Urinary bladder (tissue), 4 donors: ENCODE data around the gene SLC4A1. TPM values are rescaled to one million over a fixed set of nuclear protein-coding genes. Genes with fewer than 3 reads are reported as not detected.

Source experiments
- DNase-seq: peaks from one replicate; pipeline ENCODE4 v3.0.0-alpha.2; 2015; ENCODE audit errors: extremely low spot score
- H3K27ac ChIP-seq: one replicate; pipeline ENCODE4 v1.5.1; 2013; ENCODE audit warnings: low read depth, mild to moderate bottlenecking, moderate library complexity
- H3K36me3 ChIP-seq: one replicate; pipeline ENCODE4 v1.6.1; 2013; ENCODE audit warnings: mild to moderate bottlenecking, moderate library complexity; ENCODE audit not compliant: insufficient read depth
- H3K4me1 ChIP-seq: one replicate; pipeline ENCODE4 v1.6.1; 2013; ENCODE audit warnings: mild to moderate bottlenecking, moderate library complexity; ENCODE audit not compliant: insufficient read depth
- H3K4me3 ChIP-seq: one replicate; pipeline ENCODE4 v1.5.1; 2013; ENCODE audit warnings: low read depth, low read length
- WGBS: extraction: QIAGEN DNeasy Blood & Tissue Kit; methylation state at CpG from one replicate; pipeline ENCODE4 v1.1.7; 2013; 5-methylcytosine and 5-hydroxymethylcytosine counted together
- polyA plus RNA-seq: library from polyadenylated mRNA; stranded (reverse); fragments of 200-250 nt; gene quantifications from one replicate; pipeline ENCODE4 v1.2.3, GENCODE V29; 2013
- total RNA-seq: library from RNA; depleted of rRNA; stranded (reverse); fragments of >200 nt; gene quantifications from one replicate; pipeline ENCODE4 v1.2.3, GENCODE V29; 2014
- donor health status: healthy with polysubstance abuse.
- donor health status: healthy.

Gene SLC4A1
- 6.7 TPM for total RNA-seq
- polyA plus RNA-seq: not detected

- Histone ChIP-seq H3K36me3 (no peaks in the 10 kb centered on the region), H3K4me1 (no peaks in the 10 kb centered on the region), H3K27ac (no peak within 1 kb of the TSS), H3K4me3 (no peak within 1 kb of the TSS)
- WGBS: 62% methylated on average over 14 of the region's 14 CpGs
- no peak for DNase-seq
Observed at GRCh38 chr17:44267818-44268490, at the start of gene SLC4A1. Gene SLC4A1 (minus strand): TSS chr17:44268135. CDS start chr17:44262866, 5,269 bp downstream.

DNA sequence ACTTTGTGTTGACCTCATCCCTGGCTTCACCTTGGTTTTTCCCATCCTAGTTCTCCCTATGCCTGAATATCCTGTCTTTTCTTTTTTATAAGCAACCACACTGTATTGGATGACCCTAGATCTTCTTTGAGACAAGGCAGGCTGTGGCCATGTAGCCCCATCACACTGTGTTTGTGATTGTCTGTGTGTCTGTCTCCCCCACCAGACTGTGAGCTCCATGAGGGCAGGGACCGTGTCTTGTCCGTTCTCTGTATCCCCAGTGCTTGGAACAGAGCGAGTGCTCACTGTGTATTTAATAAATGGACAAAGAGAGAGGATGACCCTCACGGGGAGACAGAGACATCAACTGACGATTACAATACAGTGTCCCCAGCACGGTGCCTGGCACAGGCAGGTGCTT is 49.6 kb upstream of the SLC4A1 start:
- 88% methylated on average over 6 of the region's 6 CpGs for WGBS
- no peaks in the 10 kb centered on the region for H3K4me1 ChIP-seq
- H3K4me3 ChIP-seq: no peak overlapping the region
- no peak overlapping the region for H3K27ac ChIP-seq
- no peaks in the 10 kb centered on the region for H3K36me3 ChIP-seq
- no peak for DNase-seq

- Histone ChIP-seq H3K27ac (no peak overlapping the region), H3K4me1 (no peaks in the 10 kb centered on the region), H3K36me3 (no peaks in the 10 kb centered on the region), H3K4me3 (no peak overlapping the region)
- no peak for DNase-seq
- 6% methylated on average over 38 of the region's 38 CpGs for WGBS
Observed at GRCh38 chr17:44315760-44316731, 48.1 kb upstream of the SLC4A1 start.

DNA sequence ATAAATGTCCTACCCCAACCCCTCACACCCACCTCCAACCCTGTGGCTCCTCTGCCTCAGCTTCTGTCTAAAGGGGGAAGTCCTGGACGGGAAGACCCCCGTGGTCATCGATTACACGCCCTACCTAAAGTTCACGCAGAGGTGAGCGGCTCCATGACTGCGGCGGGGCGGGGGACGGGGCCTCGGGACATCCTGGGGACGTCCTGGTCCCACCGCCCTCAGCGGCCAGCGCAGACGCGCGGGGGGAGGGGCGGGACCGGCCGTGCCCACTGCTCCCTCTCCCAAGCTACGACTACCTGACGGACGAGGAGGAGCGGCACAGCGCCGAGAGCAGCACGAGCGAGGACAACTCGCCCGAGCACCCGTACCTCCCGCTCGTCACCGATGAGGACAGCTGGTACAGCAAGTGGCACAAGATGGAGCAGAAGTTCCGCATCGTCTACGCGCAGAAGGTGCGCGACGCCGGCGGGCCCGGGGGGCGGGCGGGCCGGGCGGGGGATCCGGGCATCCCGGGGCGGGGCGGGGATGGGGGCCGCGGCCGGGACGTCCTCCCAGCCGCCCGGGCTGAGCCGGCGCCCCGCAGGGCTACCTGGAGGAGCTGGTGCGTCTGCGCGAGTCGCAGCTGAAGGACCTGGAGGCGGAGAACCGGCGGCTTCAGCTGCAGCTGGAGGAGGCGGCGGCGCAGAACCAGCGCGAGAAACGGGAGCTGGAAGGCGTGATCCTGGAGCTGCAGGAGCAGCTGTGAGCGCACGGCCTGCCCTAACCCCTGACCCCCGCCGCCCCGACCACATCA is 47.1 kb upstream of the SLC4A1 start:
- under 1% methylated on average over 81 of the region's 81 CpGs for WGBS

GRCh38 chr17:44314524-44314868 is 46.6 kb upstream of the SLC4A1 start:
- Histone ChIP-seq H3K27ac (no peak overlapping the region), H3K4me3 (no peak overlapping the region), H3K36me3 (no peaks in the 10 kb centered on the region), H3K4me1 (no peaks in the 10 kb centered on the region)
- 19% methylated on average over 11 of the region's 11 CpGs for WGBS
- DNase-seq: no peak

More for the DNA sequence above, 47.1 kb upstream of the SLC4A1 start:
- Histone ChIP-seq H3K4me1 (no peaks in the 10 kb centered on the region), H3K36me3 (no peaks in the 10 kb centered on the region), H3K4me3 (peak overlapping the region; percentile 9), H3K27ac (no peak overlapping the region)
- no peak for DNase-seq

GRCh38 chr17:44314031-44314430 is 46.1 kb upstream of the SLC4A1 start:
- WGBS: 75% methylated on average over 7 of the region's 7 CpGs
- no peak for DNase-seq

GRCh38 chr17:44312396-44313104 is 44.6 kb upstream of the SLC4A1 start:
- Histone ChIP-seq H3K27ac (no peak overlapping the region), H3K36me3 (no peaks in the 10 kb centered on the region), H3K4me3 (no peak overlapping the region), H3K4me1 (no peaks in the 10 kb centered on the region)
- 65% methylated on average over 17 of the region's 17 CpGs for WGBS
- no peak for DNase-seq

More at GRCh38 chr17:44314031-44314430, 46.1 kb upstream of the SLC4A1 start:
- Histone ChIP-seq H3K36me3 (no peaks in the 10 kb centered on the region), H3K4me1 (no peaks in the 10 kb centered on the region), H3K27ac (no peak overlapping the region), H3K4me3 (no peak overlapping the region)

- 57% methylated on average over 5 of the region's 5 CpGs for WGBS
- Histone ChIP-seq H3K36me3 (no peaks in the 10 kb centered on the region), H3K27ac (no peak overlapping the region), H3K4me1 (no peaks in the 10 kb centered on the region), H3K4me3 (no peak overlapping the region)
- DNase-seq: no peak
Observed at GRCh38 chr17:44311562-44312181, 43.7 kb upstream of the SLC4A1 start.

DNA sequence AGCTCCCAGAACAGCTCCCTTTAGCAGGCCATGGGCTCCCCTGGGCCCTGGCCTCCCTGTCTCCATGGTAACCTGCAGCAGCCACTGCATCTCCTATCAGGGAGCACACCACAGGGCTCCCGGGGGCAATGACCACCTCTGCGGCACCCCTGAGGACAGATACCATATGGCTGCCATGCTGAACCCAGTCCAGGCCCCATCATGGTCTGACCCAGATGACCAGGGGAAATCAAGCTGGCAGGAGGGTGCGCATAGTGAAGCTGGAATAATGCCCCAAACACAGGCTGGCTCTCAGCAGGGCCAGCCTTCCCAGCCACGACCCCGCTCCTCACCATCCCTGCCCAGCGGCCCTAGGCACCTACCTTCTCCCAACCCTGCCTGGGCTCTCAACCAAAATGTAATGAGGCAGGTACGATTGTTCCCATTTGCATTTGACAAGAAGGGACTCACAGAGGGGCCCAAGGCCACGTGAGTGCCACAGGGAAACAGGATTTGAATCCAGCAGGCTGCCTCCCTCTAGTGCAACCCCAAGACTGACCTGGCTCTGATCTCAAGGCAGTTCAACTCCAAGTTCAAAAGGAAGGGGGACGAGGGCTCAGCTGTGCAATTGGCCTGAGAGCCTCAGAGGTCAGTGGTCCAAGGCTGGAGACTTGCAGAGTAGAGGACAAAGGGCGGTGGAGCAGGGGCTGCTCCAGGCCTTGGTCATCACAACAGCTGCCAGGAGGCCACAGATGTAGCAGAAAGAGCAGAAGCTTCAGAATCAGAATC is 42.9 kb upstream of the SLC4A1 start:
- no peak for DNase-seq
- WGBS: 65% methylated on average over 10 of the region's 10 CpGs
- Histone ChIP-seq H3K27ac (no peak overlapping the region), H3K4me3 (no peak overlapping the region), H3K4me1 (no peaks in the 10 kb centered on the region), H3K36me3 (no peaks in the 10 kb centered on the region)

DNA sequence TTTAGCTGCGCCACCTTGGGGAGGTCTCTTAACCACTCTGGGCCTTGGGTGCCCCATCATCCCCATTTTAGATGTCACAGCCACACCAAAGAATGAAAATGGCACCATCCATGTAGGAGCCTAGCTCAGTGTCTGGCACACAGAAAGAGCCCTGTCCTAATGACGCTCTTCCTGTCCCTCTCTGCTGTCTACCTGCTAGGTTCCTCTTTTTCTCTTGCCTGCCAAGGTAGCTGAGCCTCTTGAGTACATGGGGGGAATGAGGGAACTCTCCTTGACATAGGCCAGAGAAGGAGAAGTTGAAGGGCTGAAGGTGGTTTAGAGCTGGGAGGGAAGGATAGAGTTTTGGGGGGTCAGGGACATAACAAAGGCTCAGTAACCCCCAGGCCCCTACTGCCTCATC is 42.3 kb upstream of the SLC4A1 start:
- no peaks in the 10 kb centered on the region for H3K36me3 ChIP-seq
- no peak for DNase-seq
- 87% methylated on average over 2 of the region's 2 CpGs for WGBS
- H3K27ac ChIP-seq: no peak overlapping the region
- H3K4me1 ChIP-seq: no peaks in the 10 kb centered on the region
- no peak overlapping the region for H3K4me3 ChIP-seq

DNA sequence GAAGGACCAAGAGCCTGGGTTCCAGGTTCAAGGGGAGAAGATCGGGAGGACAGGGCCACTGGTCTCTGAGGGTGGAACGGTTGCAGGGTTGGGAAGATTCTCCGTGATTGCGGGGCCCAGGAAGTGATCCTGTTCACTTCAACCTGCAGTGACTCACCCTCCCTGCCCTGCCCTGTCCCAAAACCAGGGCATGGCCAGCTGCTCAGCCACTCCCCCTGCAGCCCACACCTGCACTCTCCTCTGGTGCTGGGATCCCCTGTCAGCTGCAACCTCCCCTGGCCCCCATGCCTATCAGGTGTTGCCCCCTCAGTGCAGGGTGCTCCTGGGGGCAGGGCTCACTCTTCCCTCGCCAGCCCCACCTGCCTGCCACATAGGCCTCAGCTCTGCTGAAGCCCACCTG is 41.5 kb upstream of the SLC4A1 start:
- 58% methylated on average over 5 of the region's 5 CpGs for WGBS
- Histone ChIP-seq H3K4me3 (no peak overlapping the region), H3K27ac (no peak overlapping the region), H3K36me3 (no peaks in the 10 kb centered on the region), H3K4me1 (no peaks in the 10 kb centered on the region)
- DNase-seq: no peak

DNA sequence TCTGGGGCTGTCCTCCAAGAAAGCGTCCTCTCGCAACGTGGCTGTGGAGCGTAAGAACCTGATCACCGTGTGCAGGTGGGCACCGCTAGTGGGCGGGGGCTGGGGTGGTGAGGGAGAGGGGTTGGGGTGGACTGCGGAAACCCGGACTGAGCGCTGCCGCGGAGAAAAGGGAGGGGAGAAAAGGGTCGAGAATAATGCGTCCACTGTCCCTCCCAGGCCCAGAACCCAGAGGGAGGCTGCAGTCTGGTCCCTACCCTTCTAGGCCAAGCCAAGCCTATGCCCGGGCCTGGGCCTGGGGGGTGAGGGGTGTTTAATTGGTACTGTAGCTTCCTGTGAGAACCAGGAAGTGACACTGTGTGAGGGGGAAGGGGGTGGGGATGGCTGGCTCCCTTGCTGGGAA is 40.9 kb upstream of the SLC4A1 start:
- H3K4me3 ChIP-seq: peak overlapping the region; percentile 14
- H3K36me3 ChIP-seq: no peaks in the 10 kb centered on the region
- no peak overlapping the region for H3K27ac ChIP-seq
- H3K4me1 ChIP-seq: no peaks in the 10 kb centered on the region
- no peak for DNase-seq
- WGBS: 2% methylated on average over 15 of the region's 15 CpGs
